Measurements from ENCODE around the gene ANXA11.
"Not testable (repeated sequence)": the region's sequence is repeated elsewhere in the genome, so short reads cannot be mapped to it uniquely, and the experiment has no call there.

- TF ChIP-seq, protein P1, sequence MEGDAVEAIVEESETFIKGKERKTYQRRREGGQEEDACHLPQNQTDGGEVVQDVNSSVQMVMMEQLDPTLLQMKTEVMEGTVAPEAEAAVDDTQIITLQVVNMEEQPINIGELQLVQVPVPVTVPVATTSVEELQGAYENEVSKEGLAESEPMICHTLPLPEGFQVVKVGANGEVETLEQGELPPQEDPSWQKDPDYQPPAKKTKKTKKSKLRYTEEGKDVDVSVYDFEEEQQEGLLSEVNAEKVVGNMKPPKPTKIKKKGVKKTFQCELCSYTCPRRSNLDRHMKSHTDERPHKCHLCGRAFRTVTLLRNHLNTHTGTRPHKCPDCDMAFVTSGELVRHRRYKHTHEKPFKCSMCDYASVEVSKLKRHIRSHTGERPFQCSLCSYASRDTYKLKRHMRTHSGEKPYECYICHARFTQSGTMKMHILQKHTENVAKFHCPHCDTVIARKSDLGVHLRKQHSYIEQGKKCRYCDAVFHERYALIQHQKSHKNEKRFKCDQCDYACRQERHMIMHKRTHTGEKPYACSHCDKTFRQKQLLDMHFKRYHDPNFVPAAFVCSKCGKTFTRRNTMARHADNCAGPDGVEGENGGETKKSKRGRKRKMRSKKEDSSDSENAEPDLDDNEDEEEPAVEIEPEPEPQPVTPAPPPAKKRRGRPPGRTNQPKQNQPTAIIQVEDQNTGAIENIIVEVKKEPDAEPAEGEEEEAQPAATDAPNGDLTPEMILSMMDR (conservative IDR thresholded peaks at IDR 0.05; ENCODE audit: low read depth, low read length): not testable (repeated sequence)
- TF ChIP-seq RFX5 (IDR thresholded peaks at IDR 0.05; ENCODE audit: low read depth, low read length); POLR2A (IDR thresholded peaks at IDR 0.05; ENCODE audit: low read depth, low read length); RCOR1 (IDR thresholded peaks at IDR 0.05; ENCODE audit: insufficient replicate concordance, low read length); FOS (IDR thresholded peaks at IDR 0.05; ENCODE audit: low read depth, low read length): not testable (repeated sequence)
Observed at GRCh38 chr10:80214368-80214982, 9.1 kb upstream of the ANXA11 start.
